Fibroblast of skin of back (primary cell): Measurements from ENCODE around the gene TBC1D26.
"Not testable (repeated sequence)": the region's sequence is repeated elsewhere in the genome, so short reads cannot be mapped to it uniquely, and the experiment has no call there.

ENCODE experiments used
- DNase-seq: peaks from one replicate; pipeline ENCODE4 v3.0.0-alpha.2; 2013

The TBC1D26 gene

GRCh38 chr17:15744074-15744676, 12.1 kb downstream of the TBC1D26 start:
- no peak for DNase-seq

GRCh38 chr17:15744885-15745284, 12.8 kb downstream of the TBC1D26 start:
- peak; percentile 8 for DNase-seq

- DNase-seq, result not testable (repeated sequence)
These were observed 17.3 kb downstream of the TBC1D26 start for GRCh38 chr17:15749403-15749802.

GRCh38 chr17:15768865-15769533, 36.9 kb downstream of the TBC1D26 start:
- DNase-seq, result not testable (repeated sequence)

GRCh38 chr17:15770679-15771078, 38.6 kb downstream of the TBC1D26 start:
- DNase-seq, result not testable (repeated sequence)

- no peak for DNase-seq
These were observed 44.8 kb downstream of the TBC1D26 start for GRCh38 chr17:15776871-15777270.

GRCh38 chr17:15777297-15777696, 45.2 kb downstream of the TBC1D26 start:
- no peak for DNase-seq

GRCh38 chr17:15777717-15778116, 45.6 kb downstream of the TBC1D26 start:
- DNase-seq, result no peak

GRCh38 chr17:15779119-15779518, 47.0 kb downstream of the TBC1D26 start:
- DNase-seq, result no peak

GRCh38 chr17:15780188-15780587, 48.1 kb downstream of the TBC1D26 start:
- DNase-seq, result no peak

GRCh38 chr17:15782866-15783265, 50.8 kb downstream of the TBC1D26 start:
- DNase-seq, result no peak

- DNase-seq, result no peak
These were observed 51.4 kb downstream of the TBC1D26 start for GRCh38 chr17:15783461-15783860.

- not testable (repeated sequence) for DNase-seq
These were observed 52.3 kb downstream of the TBC1D26 start for GRCh38 chr17:15784351-15784750.

- not testable (repeated sequence) for DNase-seq
These were observed 55.4 kb downstream of the TBC1D26 start for GRCh38 chr17:15787363-15788075.

GRCh38 chr17:15788365-15788764, 56.3 kb downstream of the TBC1D26 start:
- not testable (repeated sequence) for DNase-seq
